ENCODE results near the gene PCSK6.

DNA sequence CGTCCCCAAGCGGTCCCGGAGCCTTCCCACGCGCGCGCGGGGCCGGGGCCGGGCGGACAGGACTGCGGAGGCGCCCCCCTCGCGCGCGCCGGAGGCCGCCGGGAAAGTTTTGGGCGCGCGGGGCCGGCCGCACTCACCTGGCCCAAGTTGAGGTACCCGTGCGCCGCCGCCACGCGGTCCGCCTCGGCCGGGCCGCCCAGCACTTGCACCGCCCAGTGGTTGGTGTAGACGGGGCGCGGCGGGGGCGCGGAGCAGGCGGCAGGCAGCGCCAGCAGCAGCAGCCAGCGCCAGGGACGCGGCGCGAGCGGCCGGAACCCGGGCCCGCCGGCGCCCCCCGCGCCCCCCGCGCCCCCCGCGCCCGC is 289 bp downstream of the PCSK6 start:
- no peak for TF ChIP-seq CTCF (IDR thresholded peaks at IDR 0.05; ENCODE audit: borderline replicate concordance, extremely low read depth, low read length, poor library complexity, severe bottlenecking)
- TF ChIP-seq EZH2 (IDR thresholded peaks at IDR 0.05; ENCODE audit: borderline replicate concordance, low read depth, low read length, severe bottlenecking), result no peak
